HepG2 (cell line): ENCODE data around the gene RHBDF2. TPM values are rescaled to one million over a fixed set of nuclear protein-coding genes. Genes with fewer than 3 reads are reported as not detected.

ENCODE experiments used
- ATF7-NPFF ChIP-seq: sonication (generic); formaldehyde crosslinking; IDR thresholded peaks from 2 replicates; pipeline ENCODE4 v1.8.1; 2023; ENCODE audit warnings: mild to moderate bottlenecking, low read depth, missing genetic modification reagents, moderate library complexity
- BHLHE40 ChIP-seq: IDR thresholded peaks from 2 replicates; pipeline ENCODE4 v1.6.1; 2011; ENCODE audit warnings: low read length, improper control_type of control experiment
- EZH2 ChIP-seq: conservative IDR thresholded peaks from 2 replicates; pipeline ENCODE4 v1.6.1; 2012; ENCODE audit warnings: mild to moderate bottlenecking, low read depth, low read length, moderate library complexity
- HDAC6 ChIP-seq: fragments of 200-600 bp; sonication (generic); IDR thresholded peaks from 2 replicates; pipeline ENCODE4 v1.7.0; 2017; ENCODE audit warnings: mild to moderate bottlenecking, antibody characterized with exemption, low read length, low read depth
- HNRNPUL1 ChIP-seq: fragments of 200-400 bp; formaldehyde crosslinking; IDR thresholded peaks from 2 replicates; pipeline ENCODE4 v1.6.1; 2017; ENCODE audit warnings: low read depth, mild to moderate bottlenecking, low read length, moderate library complexity
- JARID2 ChIP-seq: sonication (generic); formaldehyde crosslinking; IDR thresholded peaks from 2 replicates; pipeline ENCODE4 v1.8.1; 2023; ENCODE audit warnings: missing genetic modification reagents, inconsistent platforms; ENCODE audit not compliant: insufficient replicate concordance
- KLF9 ChIP-seq: IDR thresholded peaks from 2 replicates; pipeline ENCODE4 v1.6.1; 2016; ENCODE audit warnings: low read depth
- MEIS2 ChIP-seq: sonication (generic); formaldehyde crosslinking; IDR thresholded peaks from 2 replicates; pipeline ENCODE4 v1.9.0; 2021; ENCODE audit warnings: mild to moderate bottlenecking, missing genetic modification reagents
- MXI1 ChIP-seq: IDR thresholded peaks from 3 replicates; pipeline ENCODE4 v1.6.1; 2012; ENCODE audit warnings: low read depth, low read length, inconsistent platforms, borderline replicate concordance
- NFE2 ChIP-seq: sonication (generic); formaldehyde crosslinking; IDR thresholded peaks from 2 replicates; pipeline ENCODE4 v1.4.0; 2020; ENCODE audit warnings: missing genetic modification reagents
- PAWR ChIP-seq: sonication (generic); formaldehyde crosslinking; IDR thresholded peaks from 2 replicates; pipeline ENCODE4 v1.4.0; 2020; ENCODE audit warnings: missing genetic modification reagents, mild to moderate bottlenecking, borderline replicate concordance
- PCBP2 ChIP-seq: fragments of 200-400 bp; formaldehyde crosslinking; optimal IDR thresholded peaks from 2 replicates; pipeline ENCODE3; 2018; ENCODE audit warnings: low read length, low read depth; ENCODE audit not compliant: poor library complexity, severe bottlenecking
- RFX1 ChIP-seq: fragments of 450-650 bp; IDR thresholded peaks from 2 replicates; pipeline ENCODE4 v1.6.1; 2017
- SMAD9 ChIP-seq: sonication (generic); formaldehyde crosslinking; IDR thresholded peaks from 2 replicates; pipeline ENCODE4 v1.5.1; 2020; ENCODE audit warnings: mild to moderate bottlenecking, missing genetic modification reagents
- WIZ ChIP-seq: sonication (generic); formaldehyde crosslinking; IDR thresholded peaks from 2 replicates; pipeline ENCODE4 v1.5.1; 2020; ENCODE audit warnings: mild to moderate bottlenecking, missing genetic modification reagents
- YEATS2 ChIP-seq: sonication (generic); formaldehyde crosslinking; IDR thresholded peaks from 2 replicates; pipeline ENCODE4 v1.4.0; 2020; ENCODE audit warnings: missing genetic modification reagents, borderline replicate concordance
- YEATS4 ChIP-seq: sonication (generic); formaldehyde crosslinking; IDR thresholded peaks from 2 replicates; pipeline ENCODE4 v1.4.0; 2020; ENCODE audit warnings: missing genetic modification reagents, borderline replicate concordance
- ZFAT ChIP-seq: sonication (generic); formaldehyde crosslinking; conservative IDR thresholded peaks from 2 replicates; pipeline ENCODE4 v1.8.1; 2023; ENCODE audit warnings: missing genetic modification reagents, inconsistent platforms
- ZNF124 ChIP-seq: sonication (generic); formaldehyde crosslinking; IDR thresholded peaks from 2 replicates; pipeline ENCODE4 v1.4.0; 2020; ENCODE audit warnings: missing genetic modification reagents
- ZNF225 ChIP-seq: sonication (generic); formaldehyde crosslinking; IDR thresholded peaks from 2 replicates; pipeline ENCODE4 v1.4.0; 2020; ENCODE audit warnings: mild to moderate bottlenecking, missing genetic modification reagents
- ZNF383 ChIP-seq: sonication (generic); formaldehyde crosslinking; IDR thresholded peaks from 2 replicates; pipeline ENCODE4 v1.4.0; 2020; ENCODE audit warnings: missing genetic modification reagents, mild to moderate bottlenecking, borderline replicate concordance
- ZNF550 ChIP-seq: sonication (generic); formaldehyde crosslinking; IDR thresholded peaks from 2 replicates; pipeline ENCODE4 v1.4.0; 2020; ENCODE audit warnings: mild to moderate bottlenecking, missing genetic modification reagents, borderline replicate concordance
- ZNF720 ChIP-seq: sonication (generic); formaldehyde crosslinking; IDR thresholded peaks from 2 replicates; pipeline ENCODE4 v1.4.0; 2020; ENCODE audit warnings: missing genetic modification reagents
- polyA plus RNA-seq, 8 experiments: library from polyadenylated mRNA; depleted of rRNA in 3 of 8; stranded (reverse) in 7 of 8; unstranded in 1 of 8; fragments of >200 nt; fragmentation: Illumina TruSeq in 4 of 8; extraction: Trizol in 4 of 8; gene quantifications; 2 replicates each; pipeline versions ENCODE4 v1.2.1 to v1.2.3, GENCODE V29; 2011 to 2016; ENCODE audit warnings: low read depth in 4 of 8, missing spikeins in 1 of 8, mixed read lengths in 1 of 8; ENCODE audit not compliant: insufficient read depth in 1 of 8
- total RNA-seq, 5 experiments: library from RNA; depleted of rRNA; stranded (reverse); fragments of >200 nt; fragmentation: Illumina TruSeq; extraction: Trizol; gene quantifications; 2 replicates each; pipeline ENCODE4 v1.2.3, GENCODE V29; 2016; ENCODE audit warnings: low read depth in 1 of 5
- TF ChIP-seq, protein P1 (sequence below): sonication (generic); formaldehyde crosslinking; IDR thresholded peaks from 2 replicates; pipeline ENCODE4 v1.4.0; 2020; ENCODE audit warnings: mild to moderate bottlenecking, missing genetic modification reagents, borderline replicate concordance
- TF ChIP-seq, protein P2 (sequence below): sonication (generic); formaldehyde crosslinking; IDR thresholded peaks from 2 replicates; pipeline ENCODE4 v1.8.0; 2022; ENCODE audit warnings: missing genetic modification reagents, mild to moderate bottlenecking, borderline replicate concordance
- TF ChIP-seq, protein P3 (sequence below): sonication (generic); formaldehyde crosslinking; IDR thresholded peaks from 2 replicates; pipeline ENCODE4 v1.8.1; 2022; ENCODE audit warnings: low read depth, mild to moderate bottlenecking, missing genetic modification reagents

The RHBDF2 gene
- total and polyA plus RNA-seq, 2 of the 13 experiments (the other 11 are each of a cell fraction or from before 2014, with no cell fraction given), result 7.8 to 24.2 TPM

GRCh38 chr17:76499267-76499667 lies 2.0 kb downstream of the RHBDF2 start (continued):
- TF ChIP-seq ZNF225 (CRISPR knock-in tag), result no peak
- TF ChIP-seq HNRNPUL1, result no peak
- TF ChIP-seq SMAD9 (CRISPR knock-in tag), result no peak
- peak; percentile 52; the same call in 1 of the 2 replicates for TF ChIP-seq YEATS2 (CRISPR knock-in tag)
- TF ChIP-seq KLF9, result no peak
- TF ChIP-seq MEIS2 (CRISPR knock-in tag), result 0 out of 2 replicates have a peak, but pooled peaks have one; percentile 56
- TF ChIP-seq ATF7-NPFF (CRISPR knock-in tag), result peak; percentile 74; the same call in 1 of the 2 replicates
- no peak for TF ChIP-seq ZNF720 (CRISPR knock-in tag)
- no peak for TF ChIP-seq ZNF383 (CRISPR knock-in tag)
- TF ChIP-seq RFX1, result no peak
- TF ChIP-seq, protein P1, sequence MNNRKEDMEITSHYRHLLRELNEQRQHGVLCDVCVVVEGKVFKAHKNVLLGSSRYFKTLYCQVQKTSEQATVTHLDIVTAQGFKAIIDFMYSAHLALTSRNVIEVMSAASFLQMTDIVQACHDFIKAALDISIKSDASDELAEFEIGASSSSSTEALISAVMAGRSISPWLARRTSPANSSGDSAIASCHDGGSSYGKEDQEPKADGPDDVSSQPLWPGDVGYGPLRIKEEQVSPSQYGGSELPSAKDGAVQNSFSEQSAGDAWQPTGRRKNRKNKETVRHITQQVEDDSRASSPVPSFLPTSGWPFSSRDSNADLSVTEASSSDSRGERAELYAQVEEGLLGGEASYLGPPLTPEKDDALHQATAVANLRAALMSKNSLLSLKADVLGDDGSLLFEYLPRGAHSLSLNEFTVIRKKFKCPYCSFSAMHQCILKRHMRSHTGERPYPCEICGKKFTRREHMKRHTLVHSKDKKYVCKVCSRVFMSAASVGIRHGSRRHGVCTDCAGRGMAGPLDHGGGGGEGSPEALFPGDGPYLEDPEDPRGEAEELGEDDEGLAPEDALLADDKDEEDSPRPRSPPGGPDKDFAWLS (CRISPR knock-in tag), result no peak; the same call in 1 of the 2 replicates
- TF ChIP-seq, protein P2, sequence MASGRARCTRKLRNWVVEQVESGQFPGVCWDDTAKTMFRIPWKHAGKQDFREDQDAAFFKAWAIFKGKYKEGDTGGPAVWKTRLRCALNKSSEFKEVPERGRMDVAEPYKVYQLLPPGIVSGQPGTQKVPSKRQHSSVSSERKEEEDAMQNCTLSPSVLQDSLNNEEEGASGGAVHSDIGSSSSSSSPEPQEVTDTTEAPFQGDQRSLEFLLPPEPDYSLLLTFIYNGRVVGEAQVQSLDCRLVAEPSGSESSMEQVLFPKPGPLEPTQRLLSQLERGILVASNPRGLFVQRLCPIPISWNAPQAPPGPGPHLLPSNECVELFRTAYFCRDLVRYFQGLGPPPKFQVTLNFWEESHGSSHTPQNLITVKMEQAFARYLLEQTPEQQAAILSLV (CRISPR knock-in tag), result peak; percentile 76; the same call in 1 of the 2 replicates
- peak; percentile 90 for TF ChIP-seq ZNF124 (CRISPR knock-in tag)
- TF ChIP-seq PCBP2, result no peak
- TF ChIP-seq WIZ (CRISPR knock-in tag), result peak; percentile 64; the same call in 1 of the 2 replicates
- TF ChIP-seq EZH2, result no peak
- peak; percentile 49; the same call in 1 of the 2 replicates for TF ChIP-seq BHLHE40
- TF ChIP-seq YEATS4, result no peak; the same call in 1 of the 2 replicates
- TF ChIP-seq HDAC6, result no peak
- TF ChIP-seq ZNF550 (CRISPR knock-in tag), result no peak
- TF ChIP-seq ZFAT (CRISPR knock-in tag), result no peak
- TF ChIP-seq JARID2 (CRISPR knock-in tag), result no peak
- TF ChIP-seq PAWR (CRISPR knock-in tag), result no peak
- TF ChIP-seq NFE2 (CRISPR knock-in tag), result peak; percentile 53; the same call in 1 of the 2 replicates
- peak; percentile 82; the same call in 2 of the 3 replicates for TF ChIP-seq MXI1
- TF ChIP-seq, protein P3, sequence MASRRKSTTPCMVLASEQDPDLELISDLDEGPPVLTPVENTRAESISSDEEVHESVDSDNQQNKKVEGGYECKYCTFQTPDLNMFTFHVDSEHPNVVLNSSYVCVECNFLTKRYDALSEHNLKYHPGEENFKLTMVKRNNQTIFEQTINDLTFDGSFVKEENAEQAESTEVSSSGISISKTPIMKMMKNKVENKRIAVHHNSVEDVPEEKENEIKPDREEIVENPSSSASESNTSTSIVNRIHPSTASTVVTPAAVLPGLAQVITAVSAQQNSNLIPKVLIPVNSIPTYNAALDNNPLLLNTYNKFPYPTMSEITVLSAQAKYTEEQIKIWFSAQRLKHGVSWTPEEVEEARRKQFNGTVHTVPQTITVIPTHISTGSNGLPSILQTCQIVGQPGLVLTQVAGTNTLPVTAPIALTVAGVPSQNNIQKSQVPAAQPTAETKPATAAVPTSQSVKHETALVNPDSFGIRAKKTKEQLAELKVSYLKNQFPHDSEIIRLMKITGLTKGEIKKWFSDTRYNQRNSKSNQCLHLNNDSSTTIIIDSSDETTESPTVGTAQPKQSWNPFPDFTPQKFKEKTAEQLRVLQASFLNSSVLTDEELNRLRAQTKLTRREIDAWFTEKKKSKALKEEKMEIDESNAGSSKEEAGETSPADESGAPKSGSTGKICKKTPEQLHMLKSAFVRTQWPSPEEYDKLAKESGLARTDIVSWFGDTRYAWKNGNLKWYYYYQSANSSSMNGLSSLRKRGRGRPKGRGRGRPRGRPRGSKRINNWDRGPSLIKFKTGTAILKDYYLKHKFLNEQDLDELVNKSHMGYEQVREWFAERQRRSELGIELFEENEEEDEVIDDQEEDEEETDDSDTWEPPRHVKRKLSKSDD (CRISPR knock-in tag), result no peak
